HepG2 (cell line): Measurements from ENCODE around the gene NFE2L3. TPM values are rescaled to one million over a fixed set of nuclear protein-coding genes. Genes with fewer than 3 reads are reported as not detected.
A peak's percentile ranks its signal among the peaks of the same experiment; 100 is the strongest.

Experiments used
- ARID2 ChIP-seq: sonication (generic); formaldehyde crosslinking; IDR thresholded peaks from 2 replicates; pipeline ENCODE4 v1.8.1; 2022; ENCODE audit warnings: mild to moderate bottlenecking, missing genetic modification reagents, borderline replicate concordance
- HIVEP1 ChIP-seq: sonication (generic); formaldehyde crosslinking; IDR thresholded peaks from 2 replicates; pipeline ENCODE4 v1.4.0; 2020; ENCODE audit warnings: mild to moderate bottlenecking, missing genetic modification reagents
- HOXA3 ChIP-seq: sonication (generic); formaldehyde crosslinking; IDR thresholded peaks from 2 replicates; pipeline ENCODE4 v1.5.0; 2020; ENCODE audit warnings: missing genetic modification reagents
- MAZ ChIP-seq, 2 experiments: sonication (generic) in 1 of 2; formaldehyde crosslinking in 1 of 2; IDR thresholded peaks; 2 replicates each; pipeline versions ENCODE4 v1.5.0 to v1.6.1; 2012 to 2020; ENCODE audit warnings: low read depth in 2 of 2, mild to moderate bottlenecking in 2 of 2, borderline replicate concordance in 1 of 2, improper control_type of control experiment in 1 of 2, low read length in 1 of 2, missing genetic modification reagents in 1 of 2, moderate library complexity in 1 of 2
- MEIS1 ChIP-seq: sonication (generic); formaldehyde crosslinking; IDR thresholded peaks from 2 replicates; pipeline ENCODE4 v1.9.0; 2021; ENCODE audit warnings: mild to moderate bottlenecking, missing genetic modification reagents, moderate library complexity, borderline replicate concordance
- NFKBIZ ChIP-seq: IDR thresholded peaks from 2 replicates; pipeline ENCODE4 v1.6.1; 2018; ENCODE audit warnings: missing genetic modification reagents, missing compliant biosample characterization
- NRL ChIP-seq: sonication (generic); formaldehyde crosslinking; IDR thresholded peaks from 2 replicates; pipeline ENCODE4 v1.5.0; 2020; ENCODE audit warnings: missing genetic modification reagents, mild to moderate bottlenecking, moderate library complexity, borderline replicate concordance
- RXRB ChIP-seq: IDR thresholded peaks from 2 replicates; pipeline ENCODE4 v1.6.1; 2016; ENCODE audit warnings: borderline replicate concordance, missing genetic modification reagents, missing compliant biosample characterization
- SP1 ChIP-seq, 2 experiments: fragments of 450-650 bp in 1 of 2; sonication (generic) in 1 of 2; formaldehyde crosslinking in 1 of 2; IDR thresholded peaks; 2 replicates each; pipeline versions ENCODE4 v1.4.0 to v1.6.1; 2016 to 2020; ENCODE audit warnings: missing genetic modification reagents in 1 of 2
- TARDBP ChIP-seq: sonication (generic); formaldehyde crosslinking; IDR thresholded peaks from 2 replicates; pipeline ENCODE4 v1.8.0; 2022; ENCODE audit warnings: mild to moderate bottlenecking, missing genetic modification reagents
- XBP1 ChIP-seq: sonication (generic); formaldehyde crosslinking; IDR thresholded peaks from 2 replicates; pipeline ENCODE4 v1.5.0; 2020; ENCODE audit warnings: missing genetic modification reagents
- ZNF225 ChIP-seq: sonication (generic); formaldehyde crosslinking; IDR thresholded peaks from 2 replicates; pipeline ENCODE4 v1.4.0; 2020; ENCODE audit warnings: mild to moderate bottlenecking, missing genetic modification reagents
- ZNF282 ChIP-seq: fragments of 450-650 bp; IDR thresholded peaks from 2 replicates; pipeline ENCODE4 v1.6.1; 2018; ENCODE audit not compliant: partially characterized antibody
- ZNF34 ChIP-seq: sonication (generic); formaldehyde crosslinking; IDR thresholded peaks from 2 replicates; pipeline ENCODE4 v1.4.0; 2020; ENCODE audit warnings: mild to moderate bottlenecking, missing genetic modification reagents, borderline replicate concordance
- ZNF468 ChIP-seq: sonication (generic); formaldehyde crosslinking; IDR thresholded peaks from 2 replicates; pipeline ENCODE4 v1.8.0; 2022; ENCODE audit warnings: mild to moderate bottlenecking, moderate library complexity, missing genetic modification reagents
- ZNF562 ChIP-seq: sonication (generic); formaldehyde crosslinking; IDR thresholded peaks from 2 replicates; pipeline ENCODE4 v1.8.0; 2022; ENCODE audit warnings: missing genetic modification reagents, borderline replicate concordance
- ZNF569 ChIP-seq: sonication (generic); formaldehyde crosslinking; IDR thresholded peaks from 2 replicates; pipeline ENCODE4 v1.5.0; 2020; ENCODE audit warnings: mild to moderate bottlenecking, missing genetic modification reagents, moderate library complexity, borderline replicate concordance
- ZNF816 ChIP-seq: sonication (generic); formaldehyde crosslinking; IDR thresholded peaks from 2 replicates; pipeline ENCODE4 v1.8.0; 2022; ENCODE audit warnings: missing genetic modification reagents, mild to moderate bottlenecking, borderline replicate concordance
- ZSCAN9 ChIP-seq: IDR thresholded peaks from 2 replicates; pipeline ENCODE4 v1.6.1; 2016; ENCODE audit warnings: borderline replicate concordance
- polyA plus RNA-seq, 8 experiments: library from polyadenylated mRNA; depleted of rRNA in 3 of 8; stranded (reverse) in 7 of 8; unstranded in 1 of 8; fragments of >200 nt; fragmentation: Illumina TruSeq in 4 of 8; extraction: Trizol in 4 of 8; gene quantifications; 2 replicates each; pipeline versions ENCODE4 v1.2.1 to v1.2.3, GENCODE V29; 2011 to 2016; ENCODE audit warnings: low read depth in 4 of 8, missing spikeins in 1 of 8, mixed read lengths in 1 of 8; ENCODE audit not compliant: insufficient read depth in 1 of 8
- total RNA-seq, 5 experiments: library from RNA; depleted of rRNA; stranded (reverse); fragments of >200 nt; fragmentation: Illumina TruSeq; extraction: Trizol; gene quantifications; 2 replicates each; pipeline ENCODE4 v1.2.3, GENCODE V29; 2016; ENCODE audit warnings: low read depth in 1 of 5
- TF ChIP-seq, protein P1 (sequence below): sonication (generic); formaldehyde crosslinking; conservative IDR thresholded peaks from 2 replicates; pipeline ENCODE4 v1.8.1; 2023; ENCODE audit warnings: missing genetic modification reagents
- TF ChIP-seq, protein P2 (sequence below): sonication (generic); formaldehyde crosslinking; IDR thresholded peaks from 2 replicates; pipeline ENCODE4 v1.4.0; 2020; ENCODE audit warnings: mild to moderate bottlenecking, missing genetic modification reagents
- TF ChIP-seq, protein P3 (sequence below): sonication (generic); formaldehyde crosslinking; IDR thresholded peaks from 2 replicates; pipeline ENCODE4 v1.4.0; 2020; ENCODE audit warnings: missing genetic modification reagents
- TF ChIP-seq, protein P4 (sequence below): sonication (generic); formaldehyde crosslinking; IDR thresholded peaks from 2 replicates; pipeline ENCODE4 v1.4.0; 2020; ENCODE audit warnings: missing genetic modification reagents, mild to moderate bottlenecking, borderline replicate concordance

NFE2L3 gene
- total and polyA plus RNA-seq, 2 of the 13 experiments (the other 11 are each of a cell fraction or from before 2014, with no cell fraction given), result 11.4 to 19.4 TPM

DNA sequence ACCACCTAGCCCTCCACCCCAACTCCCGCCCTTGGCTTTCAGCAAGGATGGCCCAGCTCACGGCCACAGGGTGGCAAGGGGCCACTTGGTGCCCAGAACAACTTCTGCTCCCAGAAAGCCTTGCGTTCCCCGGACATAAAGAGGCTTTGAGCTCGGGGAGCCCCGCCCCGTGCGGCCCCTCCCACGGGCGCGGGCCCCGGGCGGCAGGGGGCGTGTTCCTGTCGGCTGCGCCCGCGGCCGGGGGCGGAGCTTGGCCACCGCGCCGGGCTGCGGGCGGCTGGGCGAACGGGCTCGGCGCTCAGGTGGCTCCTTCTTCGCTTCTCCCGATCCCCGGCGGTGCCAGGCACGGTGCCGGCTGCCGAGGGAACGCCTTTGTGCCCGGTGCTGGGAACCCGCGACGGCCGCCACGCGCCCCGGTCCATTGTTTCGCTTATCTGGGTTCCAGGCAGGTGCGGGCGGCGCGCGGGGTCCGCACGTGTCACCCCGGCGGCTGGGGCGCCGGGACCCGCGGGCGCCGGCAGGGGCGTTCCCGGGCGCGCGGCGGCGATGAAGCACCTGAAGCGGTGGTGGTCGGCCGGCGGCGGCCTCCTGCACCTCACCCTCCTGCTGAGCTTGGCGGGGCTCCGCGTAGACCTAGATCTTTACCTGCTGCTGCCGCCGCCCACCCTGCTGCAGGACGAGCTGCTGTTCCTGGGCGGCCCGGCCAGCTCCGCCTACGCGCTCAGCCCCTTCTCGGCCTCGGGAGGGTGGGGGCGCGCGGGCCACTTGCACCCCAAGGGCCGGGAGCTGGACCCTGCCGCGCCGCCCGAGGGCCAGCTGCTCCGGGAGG is at the start of gene NFE2L3 (continued):
- TF ChIP-seq SP1 (IDR thresholded peaks at IDR 0.05) (no peak), SP1 (CRISPR knock-in tag; IDR thresholded peaks at IDR 0.05) (no peak), ZNF562 (CRISPR knock-in tag) (no peak), RXRB (no peak), ARID2 (no peak), ZNF468 (CRISPR knock-in tag) (no peak), ZSCAN9 (CRISPR knock-in tag) (no peak), HIVEP1 (CRISPR knock-in tag) (no peak), ZNF225 (CRISPR knock-in tag) (no peak; the same call in 1 of the 2 replicates), MAZ (IDR thresholded peaks at IDR 0.05; ENCODE audit: borderline replicate concordance, low read depth, low read length) (no peak), MAZ (CRISPR knock-in tag; IDR thresholded peaks at IDR 0.05; ENCODE audit: low read depth) (peak; percentile 76; the same call in 1 of the 2 replicates), NFKBIZ (no peak), HOXA3 (CRISPR knock-in tag) (no peak), ZNF569 (CRISPR knock-in tag) (no peak), XBP1 (no peak), ZNF816 (CRISPR knock-in tag) (no peak), MEIS1 (CRISPR knock-in tag) (no peak), TARDBP (CRISPR knock-in tag) (no peak), ZNF282 (no peak), ZNF34 (no peak), NRL (CRISPR knock-in tag) (no peak)
- TF ChIP-seq, protein P1, sequence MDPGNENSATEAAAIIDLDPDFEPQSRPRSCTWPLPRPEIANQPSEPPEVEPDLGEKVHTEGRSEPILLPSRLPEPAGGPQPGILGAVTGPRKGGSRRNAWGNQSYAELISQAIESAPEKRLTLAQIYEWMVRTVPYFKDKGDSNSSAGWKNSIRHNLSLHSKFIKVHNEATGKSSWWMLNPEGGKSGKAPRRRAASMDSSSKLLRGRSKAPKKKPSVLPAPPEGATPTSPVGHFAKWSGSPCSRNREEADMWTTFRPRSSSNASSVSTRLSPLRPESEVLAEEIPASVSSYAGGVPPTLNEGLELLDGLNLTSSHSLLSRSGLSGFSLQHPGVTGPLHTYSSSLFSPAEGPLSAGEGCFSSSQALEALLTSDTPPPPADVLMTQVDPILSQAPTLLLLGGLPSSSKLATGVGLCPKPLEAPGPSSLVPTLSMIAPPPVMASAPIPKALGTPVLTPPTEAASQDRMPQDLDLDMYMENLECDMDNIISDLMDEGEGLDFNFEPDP (CRISPR knock-in tag), result 0 out of 2 replicates have a peak, but pooled peaks have one; percentile 78
- TF ChIP-seq, protein P2, sequence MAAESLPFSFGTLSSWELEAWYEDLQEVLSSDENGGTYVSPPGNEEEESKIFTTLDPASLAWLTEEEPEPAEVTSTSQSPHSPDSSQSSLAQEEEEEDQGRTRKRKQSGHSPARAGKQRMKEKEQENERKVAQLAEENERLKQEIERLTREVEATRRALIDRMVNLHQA (CRISPR knock-in tag), result no peak
- TF ChIP-seq, protein P3, sequence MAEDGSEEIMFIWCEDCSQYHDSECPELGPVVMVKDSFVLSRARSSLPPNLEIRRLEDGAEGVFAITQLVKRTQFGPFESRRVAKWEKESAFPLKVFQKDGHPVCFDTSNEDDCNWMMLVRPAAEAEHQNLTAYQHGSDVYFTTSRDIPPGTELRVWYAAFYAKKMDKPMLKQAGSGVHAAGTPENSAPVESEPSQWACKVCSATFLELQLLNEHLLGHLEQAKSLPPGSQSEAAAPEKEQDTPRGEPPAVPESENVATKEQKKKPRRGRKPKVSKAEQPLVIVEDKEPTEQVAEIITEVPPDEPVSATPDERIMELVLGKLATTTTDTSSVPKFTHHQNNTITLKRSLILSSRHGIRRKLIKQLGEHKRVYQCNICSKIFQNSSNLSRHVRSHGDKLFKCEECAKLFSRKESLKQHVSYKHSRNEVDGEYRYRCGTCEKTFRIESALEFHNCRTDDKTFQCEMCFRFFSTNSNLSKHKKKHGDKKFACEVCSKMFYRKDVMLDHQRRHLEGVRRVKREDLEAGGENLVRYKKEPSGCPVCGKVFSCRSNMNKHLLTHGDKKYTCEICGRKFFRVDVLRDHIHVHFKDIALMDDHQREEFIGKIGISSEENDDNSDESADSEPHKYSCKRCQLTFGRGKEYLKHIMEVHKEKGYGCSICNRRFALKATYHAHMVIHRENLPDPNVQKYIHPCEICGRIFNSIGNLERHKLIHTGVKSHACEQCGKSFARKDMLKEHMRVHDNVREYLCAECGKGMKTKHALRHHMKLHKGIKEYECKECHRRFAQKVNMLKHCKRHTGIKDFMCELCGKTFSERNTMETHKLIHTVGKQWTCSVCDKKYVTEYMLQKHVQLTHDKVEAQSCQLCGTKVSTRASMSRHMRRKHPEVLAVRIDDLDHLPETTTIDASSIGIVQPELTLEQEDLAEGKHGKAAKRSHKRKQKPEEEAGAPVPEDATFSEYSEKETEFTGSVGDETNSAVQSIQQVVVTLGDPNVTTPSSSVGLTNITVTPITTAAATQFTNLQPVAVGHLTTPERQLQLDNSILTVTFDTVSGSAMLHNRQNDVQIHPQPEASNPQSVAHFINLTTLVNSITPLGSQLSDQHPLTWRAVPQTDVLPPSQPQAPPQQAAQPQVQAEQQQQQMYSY (CRISPR knock-in tag), result no peak
- TF ChIP-seq, protein P4, sequence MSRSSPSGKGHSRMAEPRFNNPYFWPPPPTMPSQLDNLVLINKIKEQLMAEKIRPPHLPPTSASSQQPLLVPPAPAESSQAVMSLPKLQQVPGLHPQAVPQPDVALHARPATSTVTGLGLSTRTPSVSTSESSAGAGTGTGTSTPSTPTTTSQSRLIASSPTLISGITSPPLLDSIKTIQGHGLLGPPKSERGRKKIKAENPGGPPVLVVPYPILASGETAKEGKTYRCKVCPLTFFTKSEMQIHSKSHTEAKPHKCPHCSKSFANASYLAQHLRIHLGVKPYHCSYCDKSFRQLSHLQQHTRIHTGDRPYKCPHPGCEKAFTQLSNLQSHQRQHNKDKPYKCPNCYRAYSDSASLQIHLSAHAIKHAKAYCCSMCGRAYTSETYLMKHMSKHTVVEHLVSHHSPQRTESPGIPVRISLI (CRISPR knock-in tag), result no peak
